ENCODE data around the gene SEH1L. TPM values are rescaled to one million over a fixed set of nuclear protein-coding genes. Genes with fewer than 3 reads are reported as not detected.

SEH1L gene
- polyA plus RNA-seq, 2 of the 4 experiments (the other 2 are of a cell fraction) = 31.6 to 63.1 TPM

DNA sequence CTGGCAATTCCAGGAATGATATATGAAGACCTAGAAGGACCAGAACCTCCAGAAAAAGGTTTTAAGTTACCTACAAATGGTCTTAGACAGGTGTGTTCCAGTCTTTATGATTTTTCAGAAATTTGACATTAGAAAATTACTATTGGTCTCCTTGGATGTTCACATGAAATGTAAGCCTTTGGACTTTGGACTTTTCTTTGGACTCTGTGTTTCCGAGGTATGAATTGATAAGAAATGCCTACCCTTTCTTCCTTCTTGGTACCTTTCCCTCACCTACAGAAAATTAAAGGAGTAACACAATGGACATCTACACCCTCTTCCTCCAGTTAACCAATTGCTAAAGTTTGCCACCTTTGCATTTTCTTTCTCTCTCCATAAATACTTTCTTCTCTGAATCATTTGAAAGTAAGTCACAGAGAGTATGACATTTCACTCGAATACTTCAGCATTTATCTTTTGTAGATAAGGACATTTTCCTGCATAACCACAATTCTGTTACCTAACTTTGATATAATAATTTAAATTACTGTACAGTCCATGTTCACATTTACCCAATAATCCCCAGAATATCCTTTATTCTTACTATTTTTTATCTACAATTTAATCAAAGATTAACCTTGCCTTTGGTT lies 69.5 kb downstream of the SEH1L start:
- TF ChIP-seq, protein P1, sequence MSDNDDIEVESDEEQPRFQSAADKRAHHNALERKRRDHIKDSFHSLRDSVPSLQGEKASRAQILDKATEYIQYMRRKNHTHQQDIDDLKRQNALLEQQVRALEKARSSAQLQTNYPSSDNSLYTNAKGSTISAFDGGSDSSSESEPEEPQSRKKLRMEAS (IDR thresholded peaks at IDR 0.05) = no peak
- TF ChIP-seq ESRRA (IDR thresholded peaks at IDR 0.05; ENCODE audit: borderline replicate concordance, low read length) (no peak), NR3C1 (IDR thresholded peaks at IDR 0.05) (no peak), NPAS2 (CRISPR knock-in tag; IDR thresholded peaks at IDR 0.05; ENCODE audit: borderline replicate concordance) (no peak), FOSB (CRISPR knock-in tag; IDR thresholded peaks at IDR 0.05) (no peak), MAFK (IDR thresholded peaks at IDR 0.05; ENCODE audit: partially characterized antibody) (no peak), ZFP36 (IDR thresholded peaks at IDR 0.05; ENCODE audit: borderline replicate concordance, partially characterized antibody) (no peak), KDM1A (IDR thresholded peaks at IDR 0.05; ENCODE audit: low read depth) (no peak), PBX3 (IDR thresholded peaks at IDR 0.05) (no peak), PHF8 (IDR thresholded peaks at IDR 0.05; ENCODE audit: borderline replicate concordance, low read depth) (no peak), MYC (IDR thresholded peaks at IDR 0.05; ENCODE audit: borderline replicate concordance, low read length) (no peak), RCOR1 (IDR thresholded peaks at IDR 0.05; ENCODE audit: low read depth, low read length) (no peak), ZNF302 (CRISPR knock-in tag; IDR thresholded peaks at IDR 0.05) (no peak), RAD21 (conservative IDR thresholded peaks at IDR 0.05 in 1 of 2, IDR thresholded peaks at IDR 0.05 in 1 of 2) (no peak), NFE2L2 (conservative IDR thresholded peaks at IDR 0.05; ENCODE audit: low read length) (no peak), SREBF2 (IDR thresholded peaks at IDR 0.05) (no peak), CHD4 (IDR thresholded peaks at IDR 0.05; ENCODE audit: borderline replicate concordance) (no peak), EHF (CRISPR knock-in tag; IDR thresholded peaks at IDR 0.05) (no peak)
- TF ChIP-seq, protein P2, sequence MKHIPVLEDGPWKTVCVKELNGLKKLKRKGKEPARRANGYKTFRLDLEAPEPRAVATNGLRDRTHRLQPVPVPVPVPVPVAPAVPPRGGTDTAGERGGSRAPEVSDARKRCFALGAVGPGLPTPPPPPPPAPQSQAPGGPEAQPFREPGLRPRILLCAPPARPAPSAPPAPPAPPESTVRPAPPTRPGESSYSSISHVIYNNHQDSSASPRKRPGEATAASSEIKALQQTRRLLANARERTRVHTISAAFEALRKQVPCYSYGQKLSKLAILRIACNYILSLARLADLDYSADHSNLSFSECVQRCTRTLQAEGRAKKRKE (CRISPR knock-in tag; IDR thresholded peaks at IDR 0.05; ENCODE audit: low read depth) = no peak
- no peaks in the 10 kb centered on the region for H3K4me1 ChIP-seq
- ChIA-PET CTCF (no interaction called here), POLR2A (no interaction called here)
- no peak for ATAC-seq
- WGBS (ENCODE audit: missing lambda C conversion rate) = 88% methylated on average over 2 of the region's 2 CpGs
- no peak overlapping the region for H3K4me2 ChIP-seq
- no peak overlapping the region for H3K4me3 ChIP-seq
- no peak overlapping the region for H3K27ac ChIP-seq
- H3K9me3 ChIP-seq = no peaks in the 10 kb centered on the region
- no peak for FAIRE-seq
- DNase-seq (ENCODE audit: low read depth in 1 of 2, low spot score in 1 of 2) = no peak

GRCh38 chr18:13018374-13018773 lies 70.6 kb downstream of the SEH1L start:
- H3K4me1 ChIP-seq = no peaks in the 10 kb centered on the region
- TF ChIP-seq, protein P3, sequence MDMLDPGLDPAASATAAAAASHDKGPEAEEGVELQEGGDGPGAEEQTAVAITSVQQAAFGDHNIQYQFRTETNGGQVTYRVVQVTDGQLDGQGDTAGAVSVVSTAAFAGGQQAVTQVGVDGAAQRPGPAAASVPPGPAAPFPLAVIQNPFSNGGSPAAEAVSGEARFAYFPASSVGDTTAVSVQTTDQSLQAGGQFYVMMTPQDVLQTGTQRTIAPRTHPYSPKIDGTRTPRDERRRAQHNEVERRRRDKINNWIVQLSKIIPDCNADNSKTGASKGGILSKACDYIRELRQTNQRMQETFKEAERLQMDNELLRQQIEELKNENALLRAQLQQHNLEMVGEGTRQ (IDR thresholded peaks at IDR 0.05) = no peak
- no peak for TF ChIP-seq CBX8 (IDR thresholded peaks at IDR 0.05)
- TF ChIP-seq CBX2 (IDR thresholded peaks at IDR 0.05; ENCODE audit: borderline replicate concordance, low read depth) = no peak
- DNase-seq (ENCODE audit: low read depth in 1 of 2, low spot score in 1 of 2) = no peak
- WGBS (ENCODE audit: missing lambda C conversion rate) = 89% methylated on average over 2 of the region's 2 CpGs
- ChIA-PET POLR2A (no interaction called here), CTCF (no interaction called here)
- no peaks in the 10 kb centered on the region for H3K9me3 ChIP-seq
- no peak overlapping the region for H3K4me2 ChIP-seq
- H3K27ac ChIP-seq = no peak overlapping the region
- no peak for FAIRE-seq
- H3K4me3 ChIP-seq = no peak overlapping the region
- no peak for ATAC-seq

DNA sequence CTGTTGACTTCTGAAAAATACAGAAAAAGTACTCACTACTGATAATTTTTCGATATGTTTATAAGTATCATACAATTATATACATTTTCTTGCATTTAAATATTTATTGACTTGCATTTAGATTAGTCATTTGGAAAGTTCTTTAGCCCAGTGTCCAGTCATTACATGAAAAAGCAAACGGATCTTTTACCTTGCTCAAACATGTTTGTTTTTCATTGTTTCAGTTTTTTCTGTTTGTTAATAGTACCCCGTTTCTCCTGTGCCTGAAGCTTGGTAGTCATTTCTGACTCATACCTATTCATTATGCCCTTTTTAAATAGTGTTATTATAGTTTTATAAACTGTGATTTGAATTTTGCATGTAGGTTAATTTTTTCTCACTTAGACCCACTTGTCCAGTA lies 71.5 kb downstream of the SEH1L start:
- no peak for ATAC-seq
- TF ChIP-seq BCL3 (IDR thresholded peaks at IDR 0.05) (no peak), HOXB13 (CRISPR knock-in tag; IDR thresholded peaks at IDR 0.05; ENCODE audit: low read depth) (no peak), ZC3H11A (IDR thresholded peaks at IDR 0.05) (no peak), FOSL2 (IDR thresholded peaks at IDR 0.05) (no peak), FOSL2 (CRISPR knock-in tag; IDR thresholded peaks at IDR 0.05) (no peak), HEYL (CRISPR knock-in tag; IDR thresholded peaks at IDR 0.05) (no peak), MYC (IDR thresholded peaks at IDR 0.05; ENCODE audit: borderline replicate concordance, low read length) (no peak), CBX8 (IDR thresholded peaks at IDR 0.05) (no peak), SMC3 (IDR thresholded peaks at IDR 0.05) (no peak), MAZ (IDR thresholded peaks at IDR 0.05; ENCODE audit: borderline replicate concordance, low read depth, low read length) (no peak), POLR2A (IDR thresholded peaks at IDR 0.05; ENCODE audit: low read length) (no peak), NPAS2 (CRISPR knock-in tag; IDR thresholded peaks at IDR 0.05; ENCODE audit: borderline replicate concordance) (no peak), TFCP2L1 (CRISPR knock-in tag; IDR thresholded peaks at IDR 0.05) (no peak)
- TF ChIP-seq, protein P1 (IDR thresholded peaks at IDR 0.05) = no peak
- TF ChIP-seq, protein P2 (CRISPR knock-in tag; IDR thresholded peaks at IDR 0.05; ENCODE audit: low read depth) = no peak

More for the DNA sequence above, 71.5 kb downstream of the SEH1L start:
- no peak for FAIRE-seq
- Histone ChIP-seq H3K27ac (no peak overlapping the region), H3K4me1 (no peaks in the 10 kb centered on the region), H3K4me3 (no peak overlapping the region), H3K9me3 (no peaks in the 10 kb centered on the region), H3K4me2 (no peak overlapping the region)
- WGBS (ENCODE audit: missing lambda C conversion rate) = 47% methylated on average over 3 of the region's 3 CpGs
- ChIA-PET CTCF (no interaction called here), POLR2A (no interaction called here)
- no peak for DNase-seq (ENCODE audit: low read depth in 1 of 2, low spot score in 1 of 2)
